SK-N-DZ (cell line): Measurements from ENCODE around the gene YOD1. TPM values are rescaled to one million over a fixed set of nuclear protein-coding genes. Genes with fewer than 3 reads are reported as not detected.

ENCODE experiments used
- DNase-seq: peaks from one replicate; pipeline ENCODE4 v3.0.0-alpha.2; 2015; ENCODE audit warnings: low spot score
- polyA plus RNA-seq, 2 experiments: library from polyadenylated mRNA; depleted of rRNA; stranded (reverse); fragments of >200 nt; gene quantifications; 2 replicates each; pipeline ENCODE4 v1.2.3, GENCODE V29; 2014

YOD1 gene
- 8.6 and 9.0 TPM in 2 replicates for polyA plus RNA-seq (2014; cell fraction: cytosol; rRNA removed)
- polyA plus RNA-seq (2014; cell fraction: nucleus; rRNA removed): 5.5 and 8.7 TPM in 2 replicates

DNA sequence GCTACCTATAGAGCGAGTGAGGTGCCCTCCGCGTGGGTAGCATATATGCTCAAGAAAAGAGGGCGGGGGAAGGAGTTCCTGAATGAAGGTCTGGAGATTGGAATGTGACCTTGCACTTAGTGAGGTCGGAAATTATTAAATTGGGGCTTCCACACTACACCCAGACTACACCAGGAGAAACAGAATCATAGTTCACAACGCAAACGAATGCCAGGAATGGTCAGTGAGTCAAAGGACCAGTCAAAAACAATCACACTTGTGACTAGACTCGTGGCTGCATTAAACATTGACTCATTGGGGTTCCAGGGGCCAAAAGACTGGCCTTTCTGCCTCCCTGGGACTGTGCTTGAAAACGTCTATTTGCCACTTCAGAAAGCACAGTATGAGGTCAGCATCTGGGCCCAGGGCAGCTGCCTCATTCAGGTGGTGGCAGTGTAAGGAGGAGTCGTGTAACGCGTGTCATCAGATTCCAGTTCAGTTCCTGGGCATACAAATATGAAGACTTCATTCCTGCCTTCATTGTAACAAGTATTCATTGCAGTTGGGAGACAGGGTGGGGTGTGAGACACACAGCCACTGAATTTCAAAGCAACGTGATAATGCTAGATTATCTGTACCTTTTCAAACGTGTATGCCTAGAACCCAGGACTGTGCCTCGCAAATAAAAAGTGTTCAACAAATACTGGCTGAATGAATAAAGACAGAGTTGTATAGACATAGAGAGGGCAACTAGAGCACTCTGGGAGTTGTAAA lies at the start of gene YOD1:
YOD1 (minus strand) TSS at position 18 of the 753 bp plus-strand sequence. CDS start 178 bp downstream, outside the sequence.
- no peak for DNase-seq

DNA sequence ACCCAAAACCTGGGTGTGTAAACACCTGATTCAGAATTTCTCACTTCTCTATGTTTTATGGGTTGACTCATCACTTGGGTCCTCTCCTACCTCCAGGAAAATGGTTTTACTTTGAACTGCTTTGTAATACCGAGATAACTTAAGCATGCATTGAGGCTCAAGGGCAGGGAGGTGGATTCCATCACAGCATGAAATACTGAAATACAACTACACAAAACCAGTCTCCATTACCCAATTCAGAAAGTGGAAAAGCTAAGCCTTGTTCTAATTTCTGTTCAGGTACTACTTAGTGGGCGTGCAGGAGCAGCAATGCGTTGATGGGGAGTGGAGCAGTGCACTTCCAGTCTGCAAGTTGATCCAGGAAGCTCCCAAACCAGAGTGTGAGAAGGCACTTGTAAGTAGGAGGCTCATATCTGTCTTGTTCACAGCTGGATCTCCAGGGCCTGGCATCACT lies 46.9 kb upstream of the YOD1 start:
- no peak for DNase-seq

GRCh38 chr1:207093944-207094343 lies 42.9 kb upstream of the YOD1 start:
- DNase-seq: no peak

DNA sequence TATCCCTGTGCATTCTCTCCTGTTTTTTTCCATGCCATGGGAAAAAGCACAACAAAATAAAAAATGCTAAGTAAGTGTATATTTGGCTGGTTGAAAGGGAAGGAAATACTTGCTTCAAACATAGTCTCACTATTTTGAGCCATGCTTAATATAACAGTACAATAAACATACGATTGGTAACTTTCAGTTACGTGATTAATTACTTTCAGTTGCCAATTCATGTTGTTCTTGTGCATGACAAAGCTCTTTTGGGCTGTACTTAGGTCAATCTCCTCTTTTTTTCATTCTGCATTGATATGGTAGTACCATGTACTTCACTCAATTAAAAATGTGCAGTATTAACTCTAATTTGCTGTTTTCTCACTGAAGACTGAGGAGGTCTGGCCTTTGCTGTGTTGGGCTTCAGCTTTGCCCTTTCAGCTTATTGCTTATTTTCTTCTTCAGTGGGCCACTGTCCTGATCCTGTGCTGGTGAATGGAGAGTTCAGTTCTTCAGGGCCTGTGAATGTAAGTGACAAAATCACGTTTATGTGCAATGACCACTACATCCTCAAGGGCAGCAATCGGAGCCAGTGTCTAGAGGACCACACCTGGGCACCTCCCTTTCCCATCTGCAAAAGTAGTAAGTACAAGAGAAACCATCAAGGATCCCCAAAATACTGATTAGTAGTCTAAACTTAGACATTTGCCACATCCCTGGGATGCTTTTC lies 40.3 kb upstream of the YOD1 start:
- DNase-seq: no peak

DNA sequence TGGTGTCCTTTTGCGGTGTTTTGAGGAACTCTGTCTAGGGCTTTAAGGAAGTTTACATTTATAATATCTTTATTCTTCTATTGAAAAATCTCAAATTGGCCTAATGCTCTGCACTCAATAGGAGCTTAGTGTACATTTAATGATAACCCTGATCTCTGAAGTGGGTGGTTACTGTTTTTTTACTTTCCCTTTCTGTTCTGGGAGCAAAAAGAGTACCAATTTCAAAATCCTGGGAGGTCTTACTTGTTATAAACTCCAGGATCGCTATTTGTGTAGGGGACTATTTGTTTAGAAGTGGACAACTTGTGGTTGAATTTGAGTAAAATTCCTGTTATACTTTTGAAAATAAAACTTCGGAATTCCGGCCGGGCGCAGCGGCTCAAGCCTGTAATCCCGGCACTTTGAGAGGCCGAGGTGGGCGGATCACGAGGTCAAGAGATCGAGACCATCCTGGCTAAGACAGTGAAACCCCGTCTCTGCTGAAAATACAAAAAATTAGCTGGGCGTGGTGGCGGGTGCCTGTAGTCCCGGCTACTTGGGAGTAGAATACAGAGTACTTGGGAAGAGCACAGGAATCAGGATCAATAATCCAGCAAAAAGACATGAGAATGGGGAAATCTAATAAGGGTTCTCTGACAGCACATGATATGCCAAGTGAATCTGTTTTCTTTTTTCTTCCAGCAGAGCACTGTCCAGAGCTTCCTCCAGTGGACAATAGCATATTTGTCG lies 38.8 kb upstream of the YOD1 start:
- no peak for DNase-seq

DNA sequence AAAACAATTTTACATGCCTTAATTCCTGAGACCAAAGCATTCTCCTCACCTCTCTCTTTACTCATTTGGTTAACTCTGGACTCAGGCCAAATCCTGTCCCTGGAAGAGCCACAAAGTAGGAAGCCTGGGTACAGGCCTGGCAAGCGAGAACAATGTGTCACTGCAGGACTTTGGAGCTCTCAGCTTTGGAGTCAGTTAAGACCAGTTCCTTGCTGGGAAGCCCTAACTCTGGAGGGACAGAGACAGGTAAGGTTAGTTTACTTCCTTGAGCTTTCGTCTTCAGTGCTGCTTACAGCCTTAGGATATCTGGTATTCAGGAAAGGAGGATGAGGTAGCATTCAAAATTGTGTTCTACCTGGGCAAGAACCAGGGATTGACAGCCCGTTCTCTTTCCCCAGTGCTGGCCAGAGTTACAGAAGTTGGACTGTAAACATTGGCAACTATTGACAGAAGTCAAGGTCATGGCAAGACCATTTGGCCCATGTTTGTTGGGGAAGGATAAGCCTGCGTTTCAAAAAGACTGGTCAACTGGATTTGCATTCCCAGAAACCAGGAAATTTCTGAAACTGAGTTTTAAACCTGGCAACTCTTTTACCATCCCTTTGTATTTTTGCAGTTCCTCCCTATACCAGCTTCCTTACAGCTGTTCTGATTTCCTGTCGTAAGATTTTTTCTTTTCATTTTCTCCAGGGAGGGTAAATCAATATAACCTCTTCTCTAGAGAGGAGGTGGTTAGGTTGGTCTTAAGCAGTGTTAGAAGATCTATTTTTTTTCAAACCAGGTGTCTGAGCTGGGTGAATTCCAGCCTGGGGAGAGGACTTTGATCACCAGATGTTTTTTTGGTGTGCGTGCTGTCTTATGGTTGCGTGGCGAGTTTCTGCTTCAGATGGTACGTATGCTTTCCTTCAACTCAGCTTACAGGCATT lies 38.0 kb upstream of the YOD1 start, which contains the start of gene C4BPB:
C4BPB (plus strand) TSS at position 160 of the 926 bp plus-strand sequence; CDS start at position 832, 672 bp downstream.
- no peak for DNase-seq

DNA sequence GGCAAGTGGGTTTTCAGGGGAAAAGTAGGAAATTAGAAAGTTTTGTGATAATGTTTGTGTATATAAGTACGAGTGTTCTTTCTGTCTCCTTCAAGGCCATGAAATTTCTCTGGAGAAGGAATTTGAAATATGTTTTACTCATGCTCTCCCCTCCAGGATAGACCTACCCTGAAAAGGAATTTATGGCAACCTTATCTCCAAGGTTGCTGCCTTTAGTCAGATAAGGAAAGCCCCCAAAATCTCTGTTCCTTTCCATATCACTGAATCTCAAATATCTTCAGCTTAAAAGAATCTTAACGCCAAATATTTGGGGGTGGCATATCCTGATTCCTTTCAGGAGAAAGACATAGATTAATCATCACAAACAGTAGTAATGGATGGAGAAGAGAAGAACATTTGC lies 37.2 kb upstream of the YOD1 start:
- DNase-seq: no peak

DNA sequence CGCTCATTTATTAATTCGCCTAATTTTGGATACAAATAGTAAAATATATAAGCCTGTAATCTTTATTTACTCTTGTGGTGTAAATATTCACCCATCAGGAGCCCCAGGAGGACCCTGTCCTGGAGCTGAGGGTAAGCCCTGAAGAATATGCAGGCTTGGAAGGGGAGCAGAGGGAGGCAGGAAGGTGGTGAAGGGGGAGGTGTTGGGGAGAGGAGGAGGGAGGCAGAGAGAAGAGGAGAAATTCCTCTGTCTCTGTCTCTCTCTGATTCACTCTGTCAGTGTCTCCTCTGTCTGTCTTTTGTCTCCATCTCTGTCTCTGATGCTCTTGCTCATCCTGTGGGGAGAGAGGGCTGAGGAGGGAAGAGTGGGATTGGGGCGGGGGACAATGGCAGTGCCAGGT lies 34.9 kb upstream of the YOD1 start:
- no peak for DNase-seq

DNA sequence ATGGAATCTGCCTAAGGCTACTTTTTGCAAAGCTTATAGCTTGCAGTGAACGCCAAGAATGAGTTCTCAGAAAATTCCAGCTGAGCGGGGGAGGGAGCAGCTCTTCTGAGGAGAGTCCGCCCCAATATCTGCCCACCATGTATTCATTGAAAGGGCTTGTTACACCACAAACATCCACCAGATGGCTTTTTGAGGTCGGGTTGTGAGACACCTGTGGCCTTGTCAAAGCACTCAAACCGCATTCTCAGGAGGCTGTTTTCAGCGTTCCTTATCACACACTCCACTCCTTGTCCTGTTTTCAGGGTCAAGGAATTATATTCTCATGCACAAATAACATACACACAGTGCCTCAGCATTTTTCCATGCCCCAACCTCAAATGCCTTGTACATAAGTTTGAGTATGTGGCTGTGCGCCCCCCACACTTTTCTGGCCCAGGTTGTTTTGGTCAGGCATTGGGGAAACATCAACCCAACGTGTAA lies 33.7 kb upstream of the YOD1 start:
- peak; percentile 39 for DNase-seq

DNA sequence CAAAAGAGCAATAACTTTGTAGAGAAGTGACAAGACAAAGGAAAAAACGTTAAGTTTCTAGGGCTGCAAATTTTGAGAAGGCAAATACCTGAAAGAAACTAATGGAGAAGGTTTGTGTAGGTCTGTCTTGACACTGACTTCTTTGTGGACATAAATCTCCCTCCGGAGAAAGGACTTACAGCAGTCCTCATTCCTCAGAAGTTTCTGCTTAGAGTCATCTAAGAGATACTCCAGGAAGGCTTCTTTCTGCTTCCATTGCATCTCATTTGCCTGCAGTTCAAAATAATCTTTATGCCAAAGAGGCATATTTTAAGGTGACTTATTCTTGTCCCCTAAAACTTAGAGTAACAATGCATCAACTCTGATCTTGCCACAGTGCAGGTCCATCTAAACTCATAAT lies 33.2 kb upstream of the YOD1 start:
- DNase-seq: no peak

DNA sequence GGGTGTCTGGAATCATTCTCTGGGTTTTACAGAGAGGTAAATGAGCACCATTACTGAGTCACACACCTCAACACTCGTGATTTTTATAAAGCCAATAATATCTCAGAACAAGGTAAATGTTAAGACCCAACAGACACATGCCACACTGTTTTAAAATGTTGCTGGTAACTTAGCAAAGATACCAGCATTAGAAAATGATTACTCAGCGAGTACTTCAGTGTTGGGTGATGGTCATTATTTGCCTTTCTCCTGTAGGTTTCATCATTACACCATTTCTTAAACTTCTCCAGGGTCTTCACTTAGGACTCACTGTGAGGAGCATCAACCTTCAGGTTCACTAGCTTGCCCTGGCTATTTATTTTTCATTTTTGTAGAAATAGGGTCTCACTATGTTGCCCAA lies 30.8 kb upstream of the YOD1 start:
- DNase-seq: no peak

DNA sequence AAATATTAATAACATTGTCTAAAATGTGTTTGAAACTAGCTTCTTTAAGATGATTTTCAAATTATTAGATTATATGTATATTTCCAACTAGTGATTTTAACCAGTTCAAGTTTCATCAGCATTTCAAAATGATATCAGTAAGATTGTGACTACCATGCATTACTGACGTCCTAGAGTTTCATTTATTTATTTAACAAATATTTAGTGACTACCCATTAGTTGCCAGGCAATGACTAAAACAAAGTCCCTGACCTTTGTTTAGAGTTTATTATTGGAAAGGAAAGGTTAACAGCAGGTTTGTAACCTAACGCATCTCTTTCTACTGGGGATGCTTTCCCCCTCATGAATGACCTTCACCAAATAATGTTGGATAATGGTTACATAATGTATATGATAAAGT lies 30.1 kb upstream of the YOD1 start:
- DNase-seq: no peak

DNA sequence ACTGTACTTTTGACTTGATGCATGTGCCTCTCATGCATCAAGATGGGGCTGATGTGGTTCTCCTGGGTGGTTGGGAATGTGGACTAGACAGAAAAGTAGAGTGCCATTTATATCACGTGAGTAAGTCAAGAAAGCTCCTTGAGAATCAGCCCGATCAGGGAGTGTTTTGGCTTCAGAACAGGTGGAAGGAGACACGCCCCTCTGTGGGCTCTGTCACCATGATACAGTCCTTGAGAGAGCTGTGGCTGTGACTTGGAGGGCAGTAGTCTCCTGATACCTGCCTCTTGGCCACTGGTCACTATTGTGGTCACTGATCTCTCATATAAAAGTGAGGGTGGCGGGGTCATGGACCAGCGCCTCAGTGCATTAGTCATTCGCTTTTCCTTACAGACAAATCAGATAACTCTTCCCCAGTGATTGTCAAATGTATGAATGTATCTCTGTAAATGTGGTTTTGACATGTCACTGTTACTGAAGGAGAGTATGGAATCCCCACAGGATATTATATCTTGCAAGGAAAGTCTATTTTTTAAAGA lies 28.8 kb upstream of the YOD1 start:
- no peak for DNase-seq

DNA sequence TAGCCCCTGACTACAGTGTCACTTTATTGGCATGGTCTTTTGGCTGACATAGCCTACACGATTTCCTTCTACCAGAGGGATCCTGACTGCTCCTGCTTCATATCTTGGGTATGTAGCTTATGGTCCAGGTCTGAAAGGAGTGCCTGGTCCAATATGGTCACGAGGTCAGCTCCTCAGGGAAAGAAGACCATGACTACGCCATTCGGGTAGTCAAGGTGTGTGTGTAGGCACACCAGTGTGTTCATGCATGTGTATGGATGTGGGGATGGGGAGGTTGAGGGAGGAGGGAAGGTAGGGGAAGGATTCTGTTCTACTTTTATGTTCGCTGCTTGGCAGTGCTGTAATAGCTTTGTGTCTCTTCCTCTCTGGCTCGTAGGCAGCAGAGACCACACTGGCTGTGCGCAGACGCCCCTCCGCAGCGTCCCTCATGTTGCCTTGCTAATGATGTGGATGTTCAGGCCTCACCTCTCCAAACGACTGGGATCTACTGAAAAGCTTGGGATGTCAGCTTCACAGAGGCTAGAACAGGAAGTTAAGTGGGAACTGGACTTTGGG lies 27.6 kb upstream of the YOD1 start:
- DNase-seq: no peak

- peak; percentile 50 for DNase-seq
These were observed 26.7 kb upstream of the YOD1 start for GRCh38 chr1:207077470-207078377.

- DNase-seq: no peak
These were observed 26.0 kb upstream of the YOD1 start for GRCh38 chr1:207077012-207077411.

DNA sequence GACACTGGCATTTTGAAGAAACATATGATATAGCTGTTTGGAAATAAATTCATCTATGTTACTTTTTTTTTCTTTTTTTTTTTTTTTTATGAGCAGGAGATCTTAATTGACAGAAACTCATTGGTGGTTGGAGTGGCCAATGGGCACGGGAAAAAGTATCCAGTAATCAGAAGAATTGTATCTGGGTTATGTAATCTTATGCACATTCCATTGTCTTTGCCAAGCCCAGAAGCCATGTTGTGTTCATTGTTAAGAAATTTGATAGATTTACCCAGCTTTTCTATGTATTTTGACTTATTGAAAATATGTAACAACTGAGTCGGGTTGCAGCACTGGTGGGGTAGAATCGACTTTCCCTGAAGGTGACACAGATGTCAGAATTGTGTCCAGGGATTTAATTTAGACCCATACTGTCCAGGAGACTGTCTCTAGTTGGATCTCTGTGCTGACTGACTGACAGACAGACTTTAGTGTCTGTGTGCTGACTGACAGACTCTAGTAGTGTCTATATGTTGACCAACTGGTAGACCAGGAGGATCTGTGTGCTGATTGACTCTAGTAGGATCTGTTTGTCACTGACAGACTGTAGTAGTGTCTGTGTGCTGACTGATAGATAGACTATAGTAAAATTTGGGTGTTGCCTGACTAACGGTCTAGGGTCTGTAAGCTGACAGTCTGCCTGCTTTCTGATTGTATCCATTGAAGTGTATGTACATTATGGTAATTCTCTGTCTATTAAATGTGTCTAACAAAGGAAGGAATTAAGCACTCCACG lies 25.4 kb upstream of the YOD1 start:
- no peak for DNase-seq
